Osteocyte (in vitro differentiated cells): ENCODE results near the gene PITRM1. TPM values are rescaled to one million over a fixed set of nuclear protein-coding genes. Genes with fewer than 3 reads are reported as not detected.
A peak's percentile ranks its signal among the peaks of the same experiment; 100 is the strongest.

Source experiments
- DNase-seq: peaks from one replicate; pipeline ENCODE4 v3.0.0; 2021; ENCODE audit warnings: mixed read lengths; ENCODE audit not compliant: unreplicated experiment; ENCODE audit errors: extremely low spot score
- H3K27ac Mint-ChIP-seq: one replicate; pipeline ENCODE4 v1.8.0; 2021; ENCODE audit warnings: mild to moderate bottlenecking, mixed read lengths; ENCODE audit not compliant: unreplicated experiment
- H3K27me3 Mint-ChIP-seq: one replicate; pipeline ENCODE4 v1.8.0; 2021; ENCODE audit warnings: mixed read lengths; ENCODE audit not compliant: unreplicated experiment
- H3K36me3 Mint-ChIP-seq: one replicate; pipeline ENCODE4 v1.8.0; 2021; ENCODE audit warnings: mixed read lengths; ENCODE audit not compliant: unreplicated experiment
- H3K4me1 Mint-ChIP-seq: one replicate; pipeline ENCODE4 v1.8.0; 2021; ENCODE audit warnings: mixed read lengths; ENCODE audit not compliant: unreplicated experiment
- H3K4me3 Mint-ChIP-seq: one replicate; pipeline ENCODE4 v1.8.0; 2021; ENCODE audit warnings: mild to moderate bottlenecking, moderate library complexity, mixed read lengths; ENCODE audit not compliant: unreplicated experiment
- H3K9me3 Mint-ChIP-seq: one replicate; pipeline ENCODE4 v1.8.0; 2021; ENCODE audit warnings: mixed read lengths; ENCODE audit not compliant: unreplicated experiment
- CTCF ChIP-seq: fragments of 200-600 bp; sonication (generic); IDR thresholded peaks from 2 replicates; pipeline ENCODE4 v1.5.0; 2021; ENCODE audit warnings: antibody characterized with exemption, mild to moderate bottlenecking, moderate library complexity
- total RNA-seq: library from RNA; stranded (reverse); gene quantifications from 2 replicates; pipeline ENCODE4 v1.2.1, GENCODE V29; 2021

The PITRM1 gene
- total RNA-seq, 1 donor from 2014 or later, result 76.5 TPM

- Mint-ChIP-seq H3K27ac (peak overlapping the region; percentile 44), H3K4me3 (no peak overlapping the region), H3K4me1 (peaks cover 31% of the 10 kb centered on the region), H3K36me3 (peaks cover 38% of the 10 kb centered on the region), H3K27me3 (no peaks in the 10 kb centered on the region), H3K9me3 (no peaks in the 10 kb centered on the region)
- no peak for DNase-seq
- TF ChIP-seq CTCF, result no peak
Observed at GRCh38 chr10:3125527-3126170, 46.9 kb downstream of the PITRM1 start.

- H3K9me3 Mint-ChIP-seq, result no peaks in the 10 kb centered on the region
- DNase-seq, result no peak
- no peaks in the 10 kb centered on the region for H3K27me3 Mint-ChIP-seq
- no peak for TF ChIP-seq CTCF
- no peak overlapping the region for H3K27ac Mint-ChIP-seq
- H3K4me1 Mint-ChIP-seq, result peaks cover 31% of the 10 kb centered on the region
- peaks cover 37% of the 10 kb centered on the region for H3K36me3 Mint-ChIP-seq
- no peak overlapping the region for H3K4me3 Mint-ChIP-seq
Observed at GRCh38 chr10:3124412-3125175, 48.0 kb downstream of the PITRM1 start.

DNA sequence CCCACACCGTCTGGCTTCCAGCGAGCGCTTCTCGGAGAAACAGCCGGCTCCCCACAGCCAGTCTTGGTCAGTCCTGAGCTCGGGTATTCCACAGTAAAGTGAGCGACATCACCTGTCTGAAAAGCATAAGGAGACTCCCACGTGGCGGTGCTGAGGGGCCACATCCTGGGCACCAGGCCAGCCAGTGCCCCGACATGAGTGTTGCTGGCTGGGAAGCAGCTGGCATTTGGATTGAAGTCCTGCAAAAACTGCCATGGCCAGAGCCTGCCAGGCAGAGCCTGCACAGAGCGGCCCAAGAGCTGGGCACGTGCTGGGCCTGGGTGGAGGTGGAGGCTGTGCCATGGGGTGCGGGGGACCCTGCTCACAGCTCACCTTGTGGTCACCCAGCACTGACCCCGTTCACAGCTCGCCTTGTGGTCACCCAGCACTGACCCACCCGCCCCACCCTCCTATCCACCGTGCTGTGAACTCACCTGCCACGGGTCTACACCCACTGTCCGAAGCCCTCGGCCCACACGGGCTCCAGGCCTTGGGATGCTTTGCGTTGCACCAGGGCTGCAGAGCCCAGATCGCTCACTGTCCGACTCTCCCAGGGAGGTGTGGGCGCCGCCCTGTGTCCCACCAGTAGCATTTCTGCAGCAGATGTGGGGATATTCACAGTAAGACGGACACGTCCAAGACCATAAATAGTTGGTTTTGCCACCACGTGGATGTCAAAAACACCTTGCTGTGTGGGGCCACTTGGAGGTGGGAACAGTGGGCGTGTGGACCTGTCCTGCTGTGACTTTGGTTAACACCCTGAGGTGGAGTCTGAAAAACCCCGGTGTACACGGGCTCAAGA lies 48.8 kb downstream of the PITRM1 start:
- Mint-ChIP-seq H3K4me1 (peaks cover 31% of the 10 kb centered on the region), H3K9me3 (no peaks in the 10 kb centered on the region), H3K27ac (no peak overlapping the region), H3K4me3 (no peak overlapping the region), H3K27me3 (no peaks in the 10 kb centered on the region), H3K36me3 (peaks cover 32% of the 10 kb centered on the region)
- no peak for TF ChIP-seq CTCF
- no peak for DNase-seq

GRCh38 chr10:3122486-3123205 lies 49.9 kb downstream of the PITRM1 start:
- Mint-ChIP-seq H3K36me3 (peaks cover 37% of the 10 kb centered on the region), H3K27ac (peak overlapping the region; percentile 59), H3K4me1 (peaks cover 30% of the 10 kb centered on the region), H3K27me3 (no peaks in the 10 kb centered on the region), H3K4me3 (no peak overlapping the region), H3K9me3 (no peaks in the 10 kb centered on the region)
- TF ChIP-seq CTCF, result no peak
- DNase-seq, result no peak
